Measurements from ENCODE around the gene INPP5B.

INPP5B gene

GRCh38 chr1:37867784-37868183, 79.1 kb downstream of the INPP5B start:
- no peak overlapping the region for H3K4me3 ChIP-seq (ENCODE audit: low read depth, low read length)
- DNase-seq (ENCODE audit: low read depth): no peak
- TF ChIP-seq CTCF (IDR thresholded peaks at IDR 0.05; ENCODE audit: control insufficient read depth, extremely low read depth, insufficient read depth): no peak

- TF ChIP-seq CTCF (IDR thresholded peaks at IDR 0.05; ENCODE audit: control insufficient read depth, extremely low read depth, insufficient read depth): no peak
- H3K4me3 ChIP-seq (ENCODE audit: low read depth, low read length): no peak overlapping the region
- DNase-seq (ENCODE audit: low read depth): no peak
Observed at GRCh38 chr1:37866491-37866890, 80.4 kb downstream of the INPP5B start.

- TF ChIP-seq CTCF (IDR thresholded peaks at IDR 0.05; ENCODE audit: control insufficient read depth, extremely low read depth, insufficient read depth): no peak
- no peak overlapping the region for H3K4me3 ChIP-seq (ENCODE audit: low read depth, low read length)
- no peak for DNase-seq (ENCODE audit: low read depth)
Observed at GRCh38 chr1:37865348-37866120, 81.3 kb downstream of the INPP5B start.

- DNase-seq (ENCODE audit: low read depth): no peak
- TF ChIP-seq CTCF (IDR thresholded peaks at IDR 0.05; ENCODE audit: control insufficient read depth, extremely low read depth, insufficient read depth): no peak
- no peak overlapping the region for H3K4me3 ChIP-seq (ENCODE audit: low read depth, low read length)
Observed at GRCh38 chr1:37862330-37862729, 84.5 kb downstream of the INPP5B start.

DNA sequence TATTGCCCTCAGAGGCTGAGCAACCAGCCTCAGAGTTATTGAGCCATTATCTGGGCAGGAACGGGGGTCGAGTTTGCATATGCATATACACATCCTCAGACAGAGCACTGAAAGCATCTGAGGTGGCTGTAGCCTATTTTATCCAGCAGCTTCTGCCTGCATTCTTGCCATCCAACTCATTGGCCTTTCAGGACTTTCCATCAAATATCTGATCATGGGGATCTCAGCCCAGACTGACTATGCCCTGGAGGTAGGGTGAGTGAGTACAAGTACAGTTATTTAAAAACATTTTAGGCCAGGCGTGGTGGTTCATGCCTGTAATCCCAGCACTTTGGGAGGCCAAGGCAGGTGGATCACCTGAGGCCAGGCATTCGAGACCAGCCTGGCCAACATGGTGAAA, 85.7 kb downstream of the INPP5B start:
- TF ChIP-seq CTCF (IDR thresholded peaks at IDR 0.05; ENCODE audit: control insufficient read depth, extremely low read depth, insufficient read depth): no peak
- DNase-seq (ENCODE audit: low read depth): no peak
- H3K4me3 ChIP-seq (ENCODE audit: low read depth, low read length): no peak overlapping the region

GRCh38 chr1:37860346-37860666, 86.5 kb downstream of the INPP5B start:
- H3K4me3 ChIP-seq (ENCODE audit: low read depth, low read length): peak overlapping the region; percentile 100
- DNase-seq (ENCODE audit: low read depth): no peak
- TF ChIP-seq CTCF (IDR thresholded peaks at IDR 0.05; ENCODE audit: control insufficient read depth, extremely low read depth, insufficient read depth): no peak

Measured in LNCaP clone FGC (cell line).